ENCODE data around the gene TOX3.

TOX3 gene

DNA sequence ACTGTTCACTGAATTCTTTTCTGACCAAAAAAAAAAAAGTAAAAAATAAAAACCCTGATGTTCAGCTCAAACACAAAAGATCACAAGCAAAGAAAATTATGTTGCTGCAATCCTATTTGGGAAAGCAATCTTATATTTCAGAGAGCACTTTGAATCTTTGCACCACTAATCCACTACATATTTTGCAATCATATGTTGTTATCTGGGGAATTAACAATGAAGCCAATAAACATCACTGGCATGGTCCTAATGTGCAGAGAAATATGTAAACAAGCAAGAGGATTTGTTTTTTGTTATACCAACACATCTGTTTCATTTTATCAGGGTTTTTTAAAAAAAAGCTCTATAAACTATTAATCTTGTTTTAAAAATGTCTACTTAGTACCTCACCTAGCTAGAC is 84.1 kb downstream of the TOX3 start:
- no peak overlapping the region for H3K9ac ChIP-seq (ENCODE audit: low read length)
- H3K36me3 ChIP-seq (ENCODE audit: control insufficient read depth, insufficient read depth, low read length, severe bottlenecking): no peaks in the 10 kb centered on the region
- no peak overlapping the region for H3K4me3 ChIP-seq (ENCODE audit: low read length)
- no peaks in the 10 kb centered on the region for H3K9me3 ChIP-seq (ENCODE audit: control insufficient read depth, low read length)
- H3K4me1 ChIP-seq (ENCODE audit: control insufficient read depth, insufficient read depth, low read length): no peaks in the 10 kb centered on the region
- no peaks in the 10 kb centered on the region for H3K27me3 ChIP-seq (replicated peaks; ENCODE audit: control insufficient read depth, insufficient read depth, low read length)
- DNase-seq (ENCODE audit: low read depth): no peak

DNA sequence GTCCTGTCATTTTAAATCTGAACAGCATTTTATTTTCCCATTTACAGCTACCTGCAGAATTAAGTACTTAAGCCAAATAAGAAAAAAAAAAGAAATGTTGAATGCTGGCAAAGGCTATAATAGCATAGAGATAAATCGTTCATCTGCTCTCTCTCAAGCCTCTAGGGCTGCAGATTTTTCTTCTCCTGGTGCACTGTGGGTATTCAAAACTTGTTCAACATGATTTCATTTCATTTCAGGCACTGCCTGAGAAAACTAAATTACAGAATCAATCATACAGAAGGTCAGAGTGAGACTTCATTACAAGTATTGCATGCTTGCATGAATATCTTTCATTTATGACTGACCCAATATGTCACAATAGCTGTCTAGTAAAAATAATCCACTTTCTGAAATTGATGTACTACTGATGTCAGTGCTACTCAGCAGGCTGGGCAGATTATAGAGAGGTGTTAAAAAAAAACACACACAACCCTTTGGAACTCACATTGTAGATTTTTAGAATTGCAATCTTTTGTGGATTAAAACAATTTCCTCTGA is 86.2 kb downstream of the TOX3 start:
- Histone ChIP-seq H3K4me1 (ENCODE audit: control insufficient read depth, insufficient read depth, low read length) (no peaks in the 10 kb centered on the region), H3K27me3 (replicated peaks; ENCODE audit: control insufficient read depth, insufficient read depth, low read length) (no peaks in the 10 kb centered on the region), H3K9ac (ENCODE audit: low read length) (no peak overlapping the region), H3K4me3 (ENCODE audit: low read length) (no peak overlapping the region), H3K36me3 (ENCODE audit: control insufficient read depth, insufficient read depth, low read length, severe bottlenecking) (no peaks in the 10 kb centered on the region), H3K9me3 (ENCODE audit: control insufficient read depth, low read length) (no peaks in the 10 kb centered on the region)
- no peak for DNase-seq (ENCODE audit: low read depth)

- H3K9ac ChIP-seq (ENCODE audit: low read length): no peak overlapping the region
- H3K36me3 ChIP-seq (ENCODE audit: control insufficient read depth, insufficient read depth, low read length, severe bottlenecking): no peaks in the 10 kb centered on the region
- H3K9me3 ChIP-seq (ENCODE audit: control insufficient read depth, low read length): no peaks in the 10 kb centered on the region
- DNase-seq (ENCODE audit: low read depth): no peak
- H3K4me1 ChIP-seq (ENCODE audit: control insufficient read depth, insufficient read depth, low read length): no peaks in the 10 kb centered on the region
- no peaks in the 10 kb centered on the region for H3K27me3 ChIP-seq (replicated peaks; ENCODE audit: control insufficient read depth, insufficient read depth, low read length)
- H3K4me3 ChIP-seq (ENCODE audit: low read length): no peak overlapping the region
Measured at GRCh38 chr16:52456368-52456767, 90.6 kb downstream of the TOX3 start.

- no peaks in the 10 kb centered on the region for H3K27me3 ChIP-seq (replicated peaks; ENCODE audit: control insufficient read depth, insufficient read depth, low read length)
- H3K4me3 ChIP-seq (ENCODE audit: low read length): no peak overlapping the region
- H3K4me1 ChIP-seq (ENCODE audit: control insufficient read depth, insufficient read depth, low read length): no peaks in the 10 kb centered on the region
Measured at GRCh38 chr16:52455549-52456277, 91.2 kb downstream of the TOX3 start.

DNA sequence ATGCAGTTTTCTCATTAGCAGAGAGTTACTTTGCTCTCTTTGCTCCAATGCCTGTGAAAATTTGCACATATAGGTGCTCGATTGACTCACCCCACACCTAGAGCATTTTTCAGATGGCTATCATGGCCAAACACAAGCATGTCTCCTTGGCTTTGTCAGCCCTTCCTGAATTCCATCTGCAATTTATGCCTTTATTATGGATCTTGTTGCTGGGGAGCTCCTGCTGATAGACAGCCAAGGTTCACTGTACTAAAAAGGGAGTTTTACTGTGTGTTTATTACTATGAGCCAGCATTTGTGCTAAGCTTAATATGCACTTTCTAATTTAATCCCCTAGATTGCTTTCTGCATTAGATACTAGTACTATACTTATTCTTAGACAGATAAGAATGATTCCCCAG is 93.3 kb downstream of the TOX3 start:
- Histone ChIP-seq H3K4me3 (ENCODE audit: low read length) (no peak overlapping the region), H3K9ac (ENCODE audit: low read length) (no peak overlapping the region), H3K4me1 (ENCODE audit: control insufficient read depth, insufficient read depth, low read length) (no peaks in the 10 kb centered on the region), H3K9me3 (ENCODE audit: control insufficient read depth, low read length) (no peaks in the 10 kb centered on the region), H3K27me3 (replicated peaks; ENCODE audit: control insufficient read depth, insufficient read depth, low read length) (no peaks in the 10 kb centered on the region), H3K36me3 (ENCODE audit: control insufficient read depth, insufficient read depth, low read length, severe bottlenecking) (no peaks in the 10 kb centered on the region)
- DNase-seq (ENCODE audit: low read depth): no peak

More at GRCh38 chr16:52455549-52456277, 91.2 kb downstream of the TOX3 start:
- H3K9ac ChIP-seq (ENCODE audit: low read length): no peak overlapping the region
- no peak for DNase-seq (ENCODE audit: low read depth)
- H3K9me3 ChIP-seq (ENCODE audit: control insufficient read depth, low read length): no peaks in the 10 kb centered on the region
- no peaks in the 10 kb centered on the region for H3K36me3 ChIP-seq (ENCODE audit: control insufficient read depth, insufficient read depth, low read length, severe bottlenecking)

GRCh38 chr16:52451971-52452421 is 94.9 kb downstream of the TOX3 start:
- H3K4me1 ChIP-seq (ENCODE audit: control insufficient read depth, insufficient read depth, low read length): no peaks in the 10 kb centered on the region
- no peak overlapping the region for H3K4me3 ChIP-seq (ENCODE audit: low read length)
- H3K9me3 ChIP-seq (ENCODE audit: control insufficient read depth, low read length): no peaks in the 10 kb centered on the region
- no peak overlapping the region for H3K9ac ChIP-seq (ENCODE audit: low read length)
- H3K27me3 ChIP-seq (replicated peaks; ENCODE audit: control insufficient read depth, insufficient read depth, low read length): no peaks in the 10 kb centered on the region
- H3K36me3 ChIP-seq (ENCODE audit: control insufficient read depth, insufficient read depth, low read length, severe bottlenecking): no peaks in the 10 kb centered on the region
- no peak for DNase-seq (ENCODE audit: low read depth)

- Histone ChIP-seq H3K27me3 (replicated peaks; ENCODE audit: control insufficient read depth, insufficient read depth, low read length) (no peaks in the 10 kb centered on the region), H3K9me3 (ENCODE audit: control insufficient read depth, low read length) (no peaks in the 10 kb centered on the region), H3K9ac (ENCODE audit: low read length) (no peak overlapping the region), H3K36me3 (ENCODE audit: control insufficient read depth, insufficient read depth, low read length, severe bottlenecking) (no peaks in the 10 kb centered on the region), H3K4me1 (ENCODE audit: control insufficient read depth, insufficient read depth, low read length) (no peaks in the 10 kb centered on the region), H3K4me3 (ENCODE audit: low read length) (no peak overlapping the region)
- DNase-seq (ENCODE audit: low read depth): no peak
Measured at GRCh38 chr16:52450916-52451315, 96.0 kb downstream of the TOX3 start.

DNA sequence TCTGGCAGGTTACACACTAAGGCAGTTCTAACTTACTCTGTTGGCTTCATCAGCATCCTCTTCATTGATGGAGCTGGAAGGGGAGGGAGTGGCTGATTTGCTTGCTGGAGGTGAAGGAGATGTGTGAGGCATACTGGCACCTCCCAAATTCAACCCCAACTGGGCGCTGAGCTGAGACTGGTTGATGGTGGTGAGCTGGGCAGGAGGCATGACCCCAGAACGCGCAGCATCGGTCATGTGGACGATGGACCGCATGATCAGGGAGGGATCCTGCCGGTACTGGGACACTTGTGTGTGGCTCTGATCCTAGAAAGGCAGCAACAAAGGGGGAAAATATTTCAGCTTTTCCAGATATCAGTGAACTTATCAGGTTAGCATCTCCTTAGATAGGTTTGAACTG is 96.7 kb downstream of the TOX3 start:
- H3K9me3 ChIP-seq (ENCODE audit: control insufficient read depth, low read length): no peaks in the 10 kb centered on the region
- H3K36me3 ChIP-seq (ENCODE audit: control insufficient read depth, insufficient read depth, low read length, severe bottlenecking): no peaks in the 10 kb centered on the region
- H3K4me3 ChIP-seq (ENCODE audit: low read length): no peak overlapping the region
- no peaks in the 10 kb centered on the region for H3K27me3 ChIP-seq (replicated peaks; ENCODE audit: control insufficient read depth, insufficient read depth, low read length)
- no peak for DNase-seq (ENCODE audit: low read depth)
- H3K9ac ChIP-seq (ENCODE audit: low read length): no peak overlapping the region
- no peaks in the 10 kb centered on the region for H3K4me1 ChIP-seq (ENCODE audit: control insufficient read depth, insufficient read depth, low read length)

DNA sequence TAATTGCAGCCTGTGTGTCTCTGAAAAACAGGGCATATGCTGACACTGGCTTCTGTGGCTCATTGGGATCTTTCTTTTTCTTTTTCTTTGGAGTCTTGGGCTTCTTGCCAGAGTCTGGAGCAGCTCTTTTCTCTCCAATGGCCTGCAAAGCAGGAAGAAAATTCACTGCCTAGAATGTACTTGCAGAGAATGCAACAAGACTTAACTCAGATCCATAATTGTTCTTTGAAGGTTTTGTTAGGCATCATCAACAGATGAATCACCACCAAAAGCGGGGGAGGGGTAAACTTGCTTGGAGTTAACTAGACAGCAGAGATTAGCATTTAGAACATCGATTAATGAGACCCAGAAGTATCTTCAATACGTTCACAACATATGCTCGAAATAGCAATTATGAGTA is 100.9 kb downstream of the TOX3 start:
- Histone ChIP-seq H3K9ac (ENCODE audit: low read length) (no peak overlapping the region), H3K4me1 (ENCODE audit: control insufficient read depth, insufficient read depth, low read length) (no peaks in the 10 kb centered on the region), H3K36me3 (ENCODE audit: control insufficient read depth, insufficient read depth, low read length, severe bottlenecking) (no peaks in the 10 kb centered on the region), H3K4me3 (ENCODE audit: low read length) (no peak overlapping the region), H3K27me3 (replicated peaks; ENCODE audit: control insufficient read depth, insufficient read depth, low read length) (peaks cover 5% of the 10 kb centered on the region), H3K9me3 (ENCODE audit: control insufficient read depth, low read length) (no peaks in the 10 kb centered on the region)
- DNase-seq (ENCODE audit: low read depth): no peak

DNA sequence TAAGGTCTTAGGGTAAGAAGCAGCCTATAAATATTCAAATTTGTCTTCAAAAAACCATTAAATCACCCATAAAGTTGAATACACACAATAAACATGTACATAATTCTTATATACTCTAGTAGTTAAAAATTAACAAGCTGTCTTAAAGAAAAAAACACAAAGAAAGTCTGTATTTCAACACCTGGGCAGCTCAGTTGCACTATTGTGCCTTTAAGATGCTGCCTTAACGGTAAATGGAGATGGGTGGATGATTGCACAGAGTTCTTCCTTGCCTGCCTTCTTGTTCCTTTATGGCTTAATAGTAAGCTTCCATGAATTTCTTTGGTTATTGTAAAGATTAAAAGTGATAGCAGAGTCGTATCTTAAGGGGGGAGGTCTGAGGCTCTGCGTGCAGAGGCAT is 105.1 kb downstream of the TOX3 start:
- no peaks in the 10 kb centered on the region for H3K36me3 ChIP-seq (ENCODE audit: control insufficient read depth, insufficient read depth, low read length, severe bottlenecking)
- peaks cover 4% of the 10 kb centered on the region for H3K9me3 ChIP-seq (ENCODE audit: control insufficient read depth, low read length)
- no peak overlapping the region for H3K4me3 ChIP-seq (ENCODE audit: low read length)
- H3K27me3 ChIP-seq (replicated peaks; ENCODE audit: control insufficient read depth, insufficient read depth, low read length): peaks cover 5% of the 10 kb centered on the region
- no peaks in the 10 kb centered on the region for H3K4me1 ChIP-seq (ENCODE audit: control insufficient read depth, insufficient read depth, low read length)
- DNase-seq (ENCODE audit: low read depth): no peak
- H3K9ac ChIP-seq (ENCODE audit: low read length): no peak overlapping the region

GRCh38 chr16:52440248-52440647 is 106.7 kb downstream of the TOX3 start:
- Histone ChIP-seq H3K4me1 (ENCODE audit: control insufficient read depth, insufficient read depth, low read length) (no peaks in the 10 kb centered on the region), H3K4me3 (ENCODE audit: low read length) (no peak overlapping the region), H3K9me3 (ENCODE audit: control insufficient read depth, low read length) (peaks cover 4% of the 10 kb centered on the region), H3K36me3 (ENCODE audit: control insufficient read depth, insufficient read depth, low read length, severe bottlenecking) (no peaks in the 10 kb centered on the region), H3K27me3 (replicated peaks; ENCODE audit: control insufficient read depth, insufficient read depth, low read length) (peaks cover 5% of the 10 kb centered on the region), H3K9ac (ENCODE audit: low read length) (no peak overlapping the region)
- no peak for DNase-seq (ENCODE audit: low read depth)

DNA sequence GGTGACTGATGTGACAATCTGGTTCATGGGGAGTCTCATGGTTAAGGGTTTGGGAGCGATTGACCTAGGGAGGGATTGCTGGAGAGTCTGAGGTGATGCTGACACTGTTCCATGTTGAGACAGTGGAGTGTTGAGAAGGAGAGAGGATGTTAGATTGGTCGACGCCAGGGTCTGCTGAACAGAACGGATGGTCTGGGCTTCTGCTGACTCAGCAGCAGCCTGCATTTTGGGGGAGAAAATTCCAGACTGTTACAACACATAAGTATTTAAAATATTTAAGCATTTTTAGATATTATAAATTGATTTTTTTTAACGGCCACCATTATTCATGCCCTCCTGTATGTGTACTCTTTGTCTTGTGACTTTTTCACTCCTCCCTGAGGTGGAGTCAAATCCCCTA is 107.2 kb downstream of the TOX3 start:
- no peak for DNase-seq (ENCODE audit: low read depth)
- Histone ChIP-seq H3K9ac (ENCODE audit: low read length) (no peak overlapping the region), H3K36me3 (ENCODE audit: control insufficient read depth, insufficient read depth, low read length, severe bottlenecking) (no peaks in the 10 kb centered on the region), H3K27me3 (replicated peaks; ENCODE audit: control insufficient read depth, insufficient read depth, low read length) (peaks cover 5% of the 10 kb centered on the region), H3K9me3 (ENCODE audit: control insufficient read depth, low read length) (peaks cover 4% of the 10 kb centered on the region), H3K4me1 (ENCODE audit: control insufficient read depth, insufficient read depth, low read length) (no peaks in the 10 kb centered on the region), H3K4me3 (ENCODE audit: low read length) (no peak overlapping the region)

All from adipocyte (in vitro differentiated cells).